SK-N-SH treated with all-trans-retinoic acid at 6 μM for 48 hours (cell line): ENCODE results near the gene NNAT.

Source experiments
- ATAC-seq: fragments of 200-7000 bp; cut with Tn5 transposase; 3 replicates; pipeline ENCODE4 v1.9.1; 2020; ENCODE audit warnings: mild to moderate bottlenecking, moderate library complexity
- ARNTL ChIP-seq: fragments of 450-650 bp; formaldehyde crosslinking; IDR thresholded peaks from 2 replicates; pipeline ENCODE4 v1.5.0; 2020; ENCODE audit warnings: low read depth, mild to moderate bottlenecking, moderate library complexity, borderline replicate concordance
- BACH2 ChIP-seq: fragments of 250-450 bp; sonication (Bioruptor Pico); IDR thresholded peaks from 2 replicates; pipeline ENCODE4 v1.9.0; 2021; ENCODE audit warnings: mild to moderate bottlenecking, borderline replicate concordance
- CREB5 ChIP-seq: fragments of 250-450 bp; sonication (Bioruptor Pico); IDR thresholded peaks from 2 replicates; pipeline ENCODE4 v1.5.1; 2020; ENCODE audit warnings: low read depth, mild to moderate bottlenecking, moderate library complexity
- CSDC2 ChIP-seq: fragments of 250-450 bp; sonication (Bioruptor Pico); IDR thresholded peaks from 2 replicates; pipeline ENCODE4 v1.5.0; 2020; ENCODE audit warnings: mild to moderate bottlenecking, moderate library complexity
- CSRNP3 ChIP-seq: fragments of 250-450 bp; sonication (Bioruptor Pico); IDR thresholded peaks from 2 replicates; pipeline ENCODE4 v1.5.1; 2021; ENCODE audit warnings: mild to moderate bottlenecking, moderate library complexity
- ESRRG ChIP-seq: fragments of 250-450 bp; sonication (Bioruptor Pico); IDR thresholded peaks from 2 replicates; pipeline ENCODE4 v1.6.1; 2021; ENCODE audit warnings: mild to moderate bottlenecking
- GLIS3 ChIP-seq: fragments of 250-450 bp; sonication (Bioruptor Pico); IDR thresholded peaks from 2 replicates; pipeline ENCODE4 v1.5.0; 2020; ENCODE audit warnings: mild to moderate bottlenecking, moderate library complexity
- ISL1 ChIP-seq: fragments of 250-450 bp; sonication (Bioruptor Pico); IDR thresholded peaks from 2 replicates; pipeline ENCODE4 v2.1.2; 2022; ENCODE audit warnings: mild to moderate bottlenecking, moderate library complexity
- OSR1 ChIP-seq: fragments of 250-450 bp; sonication (Bioruptor Pico); IDR thresholded peaks from 2 replicates; pipeline ENCODE4 v1.8.0; 2022; ENCODE audit warnings: moderate library complexity, mild to moderate bottlenecking, inconsistent platforms
- POU6F1 ChIP-seq: fragments of 250-450 bp; sonication (Bioruptor Pico); IDR thresholded peaks from 2 replicates; pipeline ENCODE4 v1.8.0; 2021; ENCODE audit warnings: low read depth, mild to moderate bottlenecking, moderate library complexity, borderline replicate concordance
- RARB ChIP-seq: fragments of 250-450 bp; sonication (Bioruptor Pico); IDR thresholded peaks from 2 replicates; pipeline ENCODE4 v1.8.0; 2021; ENCODE audit warnings: mild to moderate bottlenecking, moderate library complexity
- SNAI2 ChIP-seq: fragments of 250-450 bp; sonication (Bioruptor Pico); IDR thresholded peaks from 2 replicates; pipeline ENCODE4 v1.5.0; 2020; ENCODE audit warnings: mild to moderate bottlenecking, moderate library complexity
- TCF4 ChIP-seq: fragments of 250-450 bp; sonication (Bioruptor Pico); IDR thresholded peaks from 2 replicates; pipeline ENCODE4 v1.8.0; 2021; ENCODE audit warnings: mild to moderate bottlenecking, moderate library complexity, borderline replicate concordance
- TOX ChIP-seq: fragments of 250-450 bp; sonication (Bioruptor Pico); IDR thresholded peaks from 2 replicates; pipeline ENCODE4 v1.8.0; 2021; ENCODE audit warnings: mild to moderate bottlenecking, moderate library complexity, borderline replicate concordance
- TSHZ2 ChIP-seq: fragments of 250-450 bp; sonication (Bioruptor Pico); IDR thresholded peaks from 2 replicates; pipeline ENCODE4 v1.5.0; 2020; ENCODE audit warnings: mild to moderate bottlenecking, moderate library complexity
- ZFP30 ChIP-seq: fragments of 450-650 bp; formaldehyde crosslinking; IDR thresholded peaks from 2 replicates; pipeline ENCODE4 v1.5.0; 2022; ENCODE audit warnings: mild to moderate bottlenecking, moderate library complexity
- ZNF565 ChIP-seq: fragments of 450-650 bp; formaldehyde crosslinking; conservative IDR thresholded peaks from 2 replicates; pipeline ENCODE4 v1.5.0; 2020; ENCODE audit warnings: low read depth, mild to moderate bottlenecking, moderate library complexity
- ZNF70 ChIP-seq: fragments of 450-650 bp; formaldehyde crosslinking; IDR thresholded peaks from 2 replicates; pipeline ENCODE4 v1.5.0; 2020; ENCODE audit warnings: mild to moderate bottlenecking, moderate library complexity
- ZNF8 ChIP-seq: fragments of 450-650 bp; formaldehyde crosslinking; IDR thresholded peaks from 2 replicates; pipeline ENCODE4 v1.5.0; 2020; ENCODE audit warnings: mild to moderate bottlenecking, moderate library complexity

NNAT gene

GRCh38 chr20:37535443-37536132 lies 14.5 kb downstream of the NNAT start:
- no peak for ATAC-seq
- TF ChIP-seq ESRRG (CRISPR knock-in tag) (no peak), OSR1 (CRISPR knock-in tag) (no peak), TCF4 (CRISPR knock-in tag) (no peak), ARNTL (CRISPR knock-in tag) (no peak), ZFP30 (CRISPR knock-in tag) (no peak), GLIS3 (CRISPR knock-in tag) (no peak), BACH2 (CRISPR knock-in tag) (no peak), ZNF70 (CRISPR knock-in tag) (no peak), CREB5 (CRISPR knock-in tag) (no peak), SNAI2 (no peak), CSRNP3 (no peak), POU6F1 (CRISPR knock-in tag) (no peak), ISL1 (CRISPR knock-in tag) (no peak)

- no peak for TF ChIP-seq BACH2 (CRISPR knock-in tag)
- no peak for ATAC-seq
These were observed 16.5 kb downstream of the NNAT start for GRCh38 chr20:37537505-37537904.

- TF ChIP-seq ZNF70 (CRISPR knock-in tag), result no peak
- TF ChIP-seq, all 23 proteins: peak for 0
- peak; percentile 50; the same call in 2 of the 3 replicates for ATAC-seq
These were observed 17.0 kb downstream of the NNAT start for GRCh38 chr20:37538003-37538402.

GRCh38 chr20:37539424-37539823 lies 18.4 kb downstream of the NNAT start:
- TF ChIP-seq TOX (CRISPR knock-in tag), result no peak
- TF ChIP-seq CSDC2, result no peak
- TF ChIP-seq RARB (CRISPR knock-in tag), result no peak
- no peak for TF ChIP-seq ZNF8 (CRISPR knock-in tag)
- no peak for TF ChIP-seq ZNF70 (CRISPR knock-in tag)
- TF ChIP-seq OSR1 (CRISPR knock-in tag), result no peak
- TF ChIP-seq ARNTL (CRISPR knock-in tag), result no peak
- no peak for TF ChIP-seq TCF4 (CRISPR knock-in tag)
- no peak for TF ChIP-seq ZNF565
- no peak for TF ChIP-seq ISL1 (CRISPR knock-in tag)
- no peak for TF ChIP-seq BACH2 (CRISPR knock-in tag)
- no peak for TF ChIP-seq GLIS3 (CRISPR knock-in tag)
- no peak for TF ChIP-seq TSHZ2 (CRISPR knock-in tag)
- no peak for TF ChIP-seq POU6F1 (CRISPR knock-in tag)
- no peak for ATAC-seq
